ENCODE results near the gene KANSL1.

DNA sequence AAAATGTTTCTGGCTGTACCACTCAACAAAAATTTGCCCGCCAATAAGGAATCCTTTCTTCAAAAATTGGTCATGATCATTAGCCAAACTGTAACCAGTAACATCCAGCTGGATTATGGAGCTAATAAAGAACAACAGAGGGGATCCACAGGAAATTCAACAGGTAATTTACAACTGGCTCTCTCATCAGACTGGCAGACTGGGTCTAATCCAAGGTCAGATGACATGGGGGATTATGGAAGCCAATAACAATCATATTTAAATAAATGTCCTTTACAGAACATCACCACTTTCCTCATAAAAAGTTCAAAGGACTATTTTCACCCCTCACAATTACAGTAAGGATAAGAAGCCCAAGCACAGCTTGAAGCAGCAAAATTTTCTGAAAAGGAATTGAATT, 66.4 kb downstream of the KANSL1 start:
- TF ChIP-seq, protein P1, sequence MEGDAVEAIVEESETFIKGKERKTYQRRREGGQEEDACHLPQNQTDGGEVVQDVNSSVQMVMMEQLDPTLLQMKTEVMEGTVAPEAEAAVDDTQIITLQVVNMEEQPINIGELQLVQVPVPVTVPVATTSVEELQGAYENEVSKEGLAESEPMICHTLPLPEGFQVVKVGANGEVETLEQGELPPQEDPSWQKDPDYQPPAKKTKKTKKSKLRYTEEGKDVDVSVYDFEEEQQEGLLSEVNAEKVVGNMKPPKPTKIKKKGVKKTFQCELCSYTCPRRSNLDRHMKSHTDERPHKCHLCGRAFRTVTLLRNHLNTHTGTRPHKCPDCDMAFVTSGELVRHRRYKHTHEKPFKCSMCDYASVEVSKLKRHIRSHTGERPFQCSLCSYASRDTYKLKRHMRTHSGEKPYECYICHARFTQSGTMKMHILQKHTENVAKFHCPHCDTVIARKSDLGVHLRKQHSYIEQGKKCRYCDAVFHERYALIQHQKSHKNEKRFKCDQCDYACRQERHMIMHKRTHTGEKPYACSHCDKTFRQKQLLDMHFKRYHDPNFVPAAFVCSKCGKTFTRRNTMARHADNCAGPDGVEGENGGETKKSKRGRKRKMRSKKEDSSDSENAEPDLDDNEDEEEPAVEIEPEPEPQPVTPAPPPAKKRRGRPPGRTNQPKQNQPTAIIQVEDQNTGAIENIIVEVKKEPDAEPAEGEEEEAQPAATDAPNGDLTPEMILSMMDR (IDR thresholded peaks at IDR 0.05): no peak
- TF ChIP-seq POLR2A (IDR thresholded peaks at IDR 0.05) (no peak), EP300 (IDR thresholded peaks at IDR 0.05) (no peak)
